GM11168 (cell line): ENCODE measurements around the gene TSPAN5.
"Not testable (repeated sequence)": the region's sequence is repeated elsewhere in the genome, so short reads cannot be mapped to it uniquely, and the experiment has no call there.

Source experiments
- in situ Hi-C: fragments of 300-500 bp; cut with MboI; formaldehyde crosslinking; loops from one replicate; pipeline ENCODE4 v1.12.0; 2022; ENCODE audit warnings: low sequenced_read_pairs; ENCODE audit not compliant: unreplicated experiment

The TSPAN5 gene

GRCh38 chr4:98658287-98659105 is at the start of gene TSPAN5:
Gene TSPAN5 (minus strand): TSS chr4:98658611.
- in situ Hi-C loops, result no loop called here

- in situ Hi-C loops, result no loop called here
These were observed 48.5 kb upstream of the TSPAN5 start for GRCh38 chr4:98706935-98707334.

DNA sequence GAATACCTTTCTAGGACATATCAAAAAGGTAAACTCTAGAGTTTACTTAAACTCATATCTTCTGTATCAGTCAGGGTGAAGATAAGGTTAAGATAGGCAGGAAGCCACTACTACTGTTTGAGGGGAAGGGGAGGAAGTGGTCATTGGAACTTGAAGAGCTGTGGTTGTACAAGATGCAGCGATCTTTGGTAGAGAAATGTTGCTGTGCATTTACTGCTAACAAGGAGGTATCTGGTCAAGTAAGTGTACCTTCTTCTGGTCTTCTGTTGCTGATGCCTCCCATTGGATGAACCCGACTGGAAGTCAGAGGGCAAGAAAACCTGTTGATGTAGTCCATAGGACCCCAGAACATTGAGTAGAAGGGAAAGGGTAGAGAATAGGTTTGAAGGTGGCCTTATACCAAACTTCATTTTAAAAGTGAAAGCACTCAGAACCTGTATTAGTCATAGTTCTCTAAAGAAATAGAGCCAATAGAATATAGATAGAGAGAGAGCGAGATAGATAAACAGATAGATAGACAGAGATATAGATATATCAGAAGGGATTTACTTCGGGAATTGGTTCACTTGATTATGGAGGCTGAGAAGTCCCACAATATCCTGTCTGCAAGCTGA is 47.9 kb upstream of the TSPAN5 start:
- in situ Hi-C loops, result no loop called here

DNA sequence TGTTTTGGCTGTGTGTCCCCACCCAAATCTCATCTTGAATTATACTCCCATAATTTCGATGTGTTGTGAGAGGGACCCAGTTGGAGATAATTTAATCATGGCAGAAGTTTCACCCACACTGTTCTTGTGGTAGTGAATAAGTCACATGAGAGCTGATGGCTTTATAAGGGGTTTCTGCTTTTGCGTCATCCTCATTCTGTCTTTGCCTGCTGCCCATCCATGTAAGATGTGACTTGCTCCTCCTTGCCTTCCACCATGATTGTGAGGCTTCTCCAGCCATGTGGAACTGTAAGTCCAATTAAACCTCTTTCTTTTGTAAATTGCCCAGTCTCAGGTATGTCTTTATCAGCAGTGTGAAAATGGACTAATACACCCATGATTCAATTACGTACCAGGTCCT is 47.2 kb upstream of the TSPAN5 start:
- in situ Hi-C loops, result not testable (repeated sequence)

DNA sequence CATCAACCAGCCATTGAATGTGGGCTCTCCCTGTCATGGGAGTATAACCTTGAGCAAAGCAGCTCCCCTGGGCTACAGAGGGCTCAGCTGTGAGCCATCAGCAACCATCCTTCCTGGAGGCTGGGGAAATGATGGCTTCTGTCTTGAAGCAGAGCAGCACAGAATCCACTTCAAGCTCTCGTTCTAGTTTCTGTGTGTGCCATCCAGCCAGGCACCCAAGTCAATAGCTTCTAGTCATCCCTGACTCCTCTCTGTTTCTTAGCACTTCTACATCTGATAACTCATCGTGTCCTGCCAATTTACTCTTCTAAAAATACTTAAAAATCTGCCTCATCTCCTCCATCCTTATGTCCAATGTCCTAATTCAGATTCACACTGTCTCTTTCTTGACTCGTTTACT is 42.2 kb upstream of the TSPAN5 start:
- in situ Hi-C loops, result no loop called here

GRCh38 chr4:98694076-98694475 is 35.7 kb upstream of the TSPAN5 start:
- in situ Hi-C loops, result no loop called here

DNA sequence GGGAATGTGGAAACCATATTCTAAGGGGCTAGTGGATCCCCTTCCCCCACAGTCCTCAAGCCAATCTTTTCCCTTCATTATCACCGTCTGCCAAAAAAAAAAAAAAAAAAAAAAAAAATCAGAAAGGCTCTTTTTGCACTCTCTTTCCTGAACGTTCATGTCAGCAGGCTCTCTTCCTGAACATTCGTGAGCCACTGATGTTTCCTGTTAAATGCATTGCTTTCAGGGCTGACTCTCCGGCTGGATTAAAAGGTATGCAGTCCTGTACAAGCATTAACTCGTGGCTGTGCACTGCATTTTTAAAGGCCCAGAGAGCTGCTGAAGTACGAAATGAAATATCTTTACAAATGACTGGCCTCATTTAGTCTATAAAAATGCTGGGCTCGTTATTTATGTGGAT is 34.0 kb upstream of the TSPAN5 start:
- in situ Hi-C loops, result no loop called here

- in situ Hi-C loops, result no loop called here
These were observed 33.2 kb upstream of the TSPAN5 start for GRCh38 chr4:98691588-98691987.

- in situ Hi-C loops, result no loop called here
These were observed 31.2 kb upstream of the TSPAN5 start for GRCh38 chr4:98689507-98690174.

- in situ Hi-C loops, result no loop called here
These were observed 30.2 kb upstream of the TSPAN5 start for GRCh38 chr4:98688411-98689290.

GRCh38 chr4:98687876-98688275 is 29.5 kb upstream of the TSPAN5 start:
- in situ Hi-C loops, result no loop called here

DNA sequence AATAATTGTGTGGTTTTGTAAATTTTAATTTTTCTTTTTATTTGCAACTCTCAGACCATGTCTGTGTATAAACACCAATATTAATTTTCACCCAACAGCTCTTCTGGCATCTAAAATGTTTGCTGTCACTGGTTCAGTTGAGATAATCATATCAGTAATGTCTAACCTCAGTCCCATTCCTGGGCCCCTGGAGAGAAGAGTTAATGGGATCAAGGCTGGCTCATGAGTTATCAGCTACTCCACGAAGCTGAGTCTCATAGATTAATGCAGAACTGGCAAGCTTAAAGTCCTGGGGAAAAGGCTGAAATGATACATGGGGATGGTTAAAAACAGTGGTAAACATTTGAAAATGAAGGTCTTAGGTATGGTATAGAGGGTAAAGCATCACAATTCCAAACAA is 28.4 kb upstream of the TSPAN5 start:
- in situ Hi-C loops, result no loop called here

- in situ Hi-C loops, result no loop called here
These were observed 27.8 kb upstream of the TSPAN5 start for GRCh38 chr4:98686043-98686707.

DNA sequence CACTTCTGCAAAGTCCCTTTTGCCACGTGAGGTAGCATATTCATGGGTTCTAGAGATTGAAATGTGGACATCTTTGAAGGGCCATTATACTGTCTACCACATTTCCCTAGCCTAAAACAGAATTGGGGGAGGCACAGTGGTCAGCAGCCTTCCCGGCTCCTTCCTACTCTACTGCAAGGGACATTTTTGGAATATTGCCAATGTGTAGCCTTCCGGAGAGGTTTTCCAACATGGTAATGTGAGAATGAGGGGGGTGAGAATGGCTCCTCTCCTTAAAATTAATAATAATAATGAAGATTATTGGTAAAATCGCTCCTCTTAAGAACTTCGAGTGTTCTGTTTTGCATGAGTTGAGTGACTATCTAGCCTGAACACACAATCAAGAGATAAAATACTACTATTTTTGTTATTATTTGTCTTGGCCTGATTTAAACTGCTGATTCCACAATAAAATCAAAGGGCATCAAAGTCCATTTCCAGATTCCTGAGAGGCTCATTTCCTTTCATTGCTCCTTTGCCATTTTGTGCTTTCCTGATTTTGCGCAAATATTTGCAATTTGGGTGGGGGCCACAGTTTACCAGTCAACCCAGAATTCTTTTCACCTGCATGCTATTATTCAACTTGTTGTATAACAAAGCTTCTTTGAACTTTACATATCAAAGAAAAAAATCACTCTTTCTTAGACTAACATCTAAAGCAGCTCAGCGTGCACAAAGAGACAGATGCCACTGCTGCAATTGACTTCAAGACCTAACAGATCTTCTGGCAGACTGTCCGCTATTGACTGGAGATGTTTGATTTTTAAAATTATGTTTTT is 27.0 kb upstream of the TSPAN5 start:
- in situ Hi-C loops, result no loop called here

- in situ Hi-C loops, result no loop called here
These were observed 24.3 kb upstream of the TSPAN5 start for GRCh38 chr4:98682719-98683118.

DNA sequence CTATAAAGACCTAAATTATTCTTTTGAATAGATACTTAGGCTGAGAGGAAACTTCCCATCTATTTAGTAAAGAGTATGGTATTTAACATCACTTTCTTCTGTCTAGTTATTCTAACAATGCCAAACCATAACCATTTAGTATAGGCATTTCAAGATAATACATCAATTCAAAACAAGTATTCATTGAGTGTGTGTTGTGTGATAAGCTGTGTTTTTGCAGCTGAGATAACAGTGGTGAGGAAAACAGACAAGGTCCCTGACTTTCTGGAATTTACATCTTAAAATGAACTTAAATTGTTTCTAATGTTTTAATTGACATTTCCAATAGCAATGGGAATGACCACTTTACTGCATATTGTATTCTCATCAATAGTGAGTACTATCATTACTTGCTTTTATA is 22.4 kb upstream of the TSPAN5 start:
- in situ Hi-C loops, result no loop called here

GRCh38 chr4:98679738-98680137 is 21.3 kb upstream of the TSPAN5 start:
- in situ Hi-C loops, result no loop called here

- in situ Hi-C loops, result no loop called here
These were observed 19.4 kb upstream of the TSPAN5 start for GRCh38 chr4:98677799-98678198.
